Hepatic stellate cell (primary cell): ENCODE measurements around the gene SLX4.

ENCODE experiments used
- DNase-seq: peaks from one replicate; pipeline ENCODE4 v3.0.0; 2011; ENCODE audit warnings: low spot score

Gene SLX4

DNA sequence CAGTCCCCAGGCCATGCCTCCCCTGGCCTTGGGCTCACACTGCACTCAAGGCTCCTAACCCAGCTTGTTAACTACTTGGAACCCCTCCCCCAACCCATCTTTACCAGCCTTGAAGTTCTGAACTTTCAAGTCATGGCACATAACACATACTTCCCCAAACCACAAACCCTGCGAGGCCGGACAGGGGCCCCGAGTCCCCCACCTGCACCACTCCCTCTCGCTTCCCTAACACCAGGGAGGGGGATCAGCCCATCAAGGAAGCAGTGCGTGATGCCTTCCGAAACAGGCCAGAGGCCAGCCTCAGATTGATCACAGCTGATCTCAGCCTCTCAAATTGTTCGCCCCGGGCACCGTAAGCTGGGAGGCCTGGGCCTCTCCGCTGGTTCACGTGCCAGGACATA is 31.2 kb downstream of the SLX4 start:
- DNase-seq, result no peak

DNA sequence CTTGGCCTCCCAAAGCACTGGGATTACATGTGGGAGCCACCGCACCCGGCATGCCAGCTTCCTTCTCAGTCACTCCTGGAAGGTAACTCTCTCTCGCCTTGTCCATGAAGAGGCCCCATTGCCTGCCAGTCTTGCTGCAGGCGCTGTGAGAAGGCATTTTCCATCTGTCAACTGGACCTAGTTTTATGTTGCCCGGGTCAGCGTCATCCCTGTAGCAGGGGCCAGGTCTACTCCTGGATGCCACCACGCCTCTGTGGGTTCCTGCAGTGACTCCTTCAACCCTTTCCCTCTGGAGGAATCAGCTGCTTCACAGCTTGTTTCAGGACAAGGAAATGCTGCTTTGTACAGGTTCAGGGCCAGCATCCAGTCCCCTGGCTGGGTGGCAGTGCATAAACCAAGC is 31.6 kb downstream of the SLX4 start:
- no peak for DNase-seq

DNA sequence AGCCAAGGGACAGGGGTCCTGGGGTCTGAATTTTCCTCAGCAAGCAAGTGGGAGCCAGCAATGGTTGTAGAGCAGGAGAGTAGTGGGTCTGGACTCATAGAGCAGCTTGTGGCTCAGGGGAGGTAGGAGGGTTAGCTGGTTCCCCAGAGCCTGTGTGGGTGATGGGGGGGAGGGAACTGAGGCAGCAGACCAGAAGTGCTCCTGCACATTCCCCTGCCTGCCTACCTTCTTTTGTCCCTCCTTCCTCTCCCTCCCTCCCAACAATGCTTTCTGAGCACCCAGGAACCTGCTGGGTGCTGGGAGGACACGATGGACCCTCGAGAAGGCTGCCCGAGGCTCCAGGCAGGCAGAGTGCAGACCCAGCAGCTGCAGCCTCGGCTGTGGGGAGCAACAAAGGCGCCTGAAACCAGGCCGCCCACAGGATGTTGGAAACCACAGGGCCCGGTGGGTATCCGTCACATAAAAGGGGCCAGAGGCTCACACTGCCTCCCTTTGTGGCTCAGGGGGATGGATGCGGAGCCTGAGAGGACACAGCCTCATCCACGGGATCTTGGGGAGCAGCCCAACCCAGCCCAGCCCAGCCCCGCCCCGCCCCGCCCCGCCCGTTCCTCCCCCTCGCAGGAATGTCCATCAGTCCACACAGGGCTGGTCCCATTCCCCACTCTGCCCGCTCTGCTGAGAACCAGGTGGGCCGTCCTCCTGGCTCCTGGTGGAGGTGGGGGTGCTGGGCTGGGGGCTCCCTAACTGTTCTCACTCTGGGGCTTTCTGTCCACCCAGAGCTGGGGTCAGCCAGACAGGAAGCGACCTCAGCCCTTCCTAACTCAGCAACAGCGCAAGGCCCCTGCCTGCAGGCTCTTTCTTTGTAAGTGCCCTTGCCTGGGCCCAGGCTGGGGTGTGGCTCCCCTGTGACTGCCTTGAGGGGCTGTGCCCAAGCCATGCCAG is 32.5 kb downstream of the SLX4 start:
- no peak for DNase-seq

DNA sequence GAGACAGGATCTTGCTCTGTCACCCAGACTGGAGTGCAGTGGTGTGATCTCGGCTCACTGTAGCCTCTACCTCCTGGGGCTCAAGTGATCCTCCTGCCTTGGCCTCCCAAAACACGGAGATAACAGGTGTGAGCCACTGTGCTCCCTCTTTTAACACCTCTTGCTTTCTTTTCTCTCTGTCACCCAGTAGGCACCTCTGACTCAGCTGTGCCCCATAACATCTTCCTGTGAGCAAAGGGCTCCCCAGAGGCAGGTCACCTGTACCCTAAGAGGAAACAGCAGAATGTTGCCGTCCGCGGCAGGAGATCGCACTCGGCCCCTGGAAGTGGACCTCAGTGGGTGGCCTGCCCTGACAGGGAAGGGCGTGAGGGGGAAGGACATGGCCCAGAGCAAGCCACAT is 33.3 kb downstream of the SLX4 start:
- no peak for DNase-seq

DNA sequence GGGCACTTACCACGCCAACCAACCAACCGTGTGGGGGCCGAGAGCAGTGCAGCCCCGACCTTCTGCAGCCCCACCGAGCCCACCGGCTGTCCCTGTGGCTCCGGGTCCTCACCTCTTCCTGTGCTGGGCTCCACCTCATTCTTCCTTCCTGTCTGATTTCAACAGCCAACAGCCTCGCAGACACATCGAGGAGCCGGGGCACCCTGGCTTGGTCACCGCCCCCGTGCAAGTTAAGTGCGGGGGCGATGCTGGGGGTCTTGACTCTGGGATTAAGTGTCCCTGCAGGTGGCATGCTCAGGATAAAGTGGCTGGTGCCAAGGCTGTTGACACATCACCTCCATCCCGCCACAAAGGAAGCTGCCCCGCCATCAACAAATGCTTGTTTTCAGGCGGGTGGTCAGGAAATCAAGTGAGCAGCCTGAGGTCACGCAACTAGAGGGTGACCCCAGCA is 34.1 kb downstream of the SLX4 start, which contains the start of gene NLRC3:
Gene NLRC3, minus strand, starts transcription at position 102 of the 451 bp plus-strand sequence. CDS start 12,367 bp downstream, outside the sequence.
- no peak for DNase-seq

DNA sequence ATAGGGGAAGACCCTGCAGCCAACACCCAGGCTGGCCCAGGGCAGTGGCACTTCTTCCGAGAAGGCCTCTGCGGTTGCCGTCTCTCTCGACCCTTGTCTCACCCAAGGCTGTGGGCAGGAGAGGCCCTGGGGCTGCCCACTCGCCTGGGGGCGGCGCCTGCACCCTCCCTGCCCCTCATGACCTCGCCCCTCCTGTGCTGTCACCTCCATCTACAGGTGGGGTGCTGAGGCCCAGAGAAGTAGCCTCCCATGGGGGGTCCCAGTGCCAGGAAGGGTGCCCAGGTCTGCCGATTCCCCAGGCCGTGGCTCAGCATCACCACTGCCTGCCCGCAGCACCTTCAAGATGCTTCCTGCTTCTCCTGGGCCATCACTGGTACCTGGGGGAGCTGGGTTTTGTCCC is 35.2 kb downstream of the SLX4 start:
- no peak for DNase-seq

DNA sequence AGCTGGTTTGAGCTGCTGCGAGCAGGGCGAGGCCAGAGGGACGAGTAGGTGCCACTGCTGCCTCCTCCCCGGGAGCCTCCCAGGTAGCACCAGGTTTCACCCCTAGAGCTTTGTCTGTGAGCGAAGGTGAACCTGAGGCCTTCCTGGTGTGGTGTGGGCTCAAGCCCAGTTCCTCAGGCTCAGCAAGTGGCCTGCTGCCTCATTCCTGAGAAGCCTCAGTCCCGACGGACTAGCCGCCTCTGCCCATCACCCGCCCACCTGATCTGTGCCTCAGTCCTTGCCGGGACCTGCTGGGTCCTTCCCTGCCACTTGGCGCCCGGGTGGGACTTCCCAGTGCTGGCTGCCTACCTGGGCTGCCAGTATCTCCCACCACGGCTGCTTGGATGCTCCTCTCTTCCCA is 35.9 kb downstream of the SLX4 start:
- no peak for DNase-seq

DNA sequence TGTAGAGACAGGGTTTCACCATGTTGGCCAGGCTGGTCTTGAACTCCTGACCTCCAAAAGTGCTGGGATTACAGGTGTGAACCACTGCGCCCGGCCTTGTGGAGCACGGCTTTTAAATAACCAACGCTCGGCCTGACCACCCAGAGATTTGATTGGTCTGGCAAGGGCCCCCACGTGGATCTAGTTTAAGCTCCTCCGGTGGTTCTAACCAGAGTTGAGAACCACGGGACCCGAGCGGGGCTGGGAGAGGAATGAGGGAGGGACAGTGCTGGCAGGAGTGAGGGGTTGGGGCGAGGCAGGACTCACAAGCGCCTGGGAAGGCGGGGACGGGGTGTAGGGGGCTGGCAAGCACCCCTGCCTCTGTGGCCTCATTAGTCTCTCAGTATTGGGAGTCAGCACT is 37.2 kb downstream of the SLX4 start:
- no peak for DNase-seq

DNA sequence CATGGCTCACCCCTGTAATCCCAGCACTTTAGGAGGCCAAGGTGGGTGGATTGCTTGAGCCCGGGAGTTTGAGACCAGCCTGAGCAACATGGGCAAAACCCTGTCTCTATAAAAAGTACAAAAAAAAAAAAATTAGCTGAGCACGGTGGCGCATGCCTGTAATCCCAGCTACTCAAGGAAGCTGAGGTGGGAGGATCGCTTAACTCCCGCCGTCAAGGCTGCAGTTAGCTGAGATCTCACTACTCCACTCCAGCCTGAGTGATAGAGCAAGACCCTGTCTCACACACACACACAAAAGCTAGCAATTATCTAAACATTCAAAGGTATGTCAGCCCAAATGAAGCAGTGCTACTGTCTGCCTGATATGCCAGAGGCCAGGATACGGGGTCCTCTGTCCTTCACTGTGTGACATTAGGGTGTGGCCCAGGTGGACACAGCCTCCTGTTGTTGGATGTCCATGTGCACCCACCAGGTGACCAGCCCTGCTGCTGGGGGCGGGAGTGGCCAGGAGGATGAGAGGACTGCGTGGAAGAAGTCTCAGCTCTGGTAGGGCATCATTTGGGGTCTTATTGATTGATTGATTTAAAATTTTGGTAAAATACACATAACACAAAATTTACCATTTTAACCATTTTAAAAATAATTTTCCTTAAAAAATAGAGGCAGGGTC is 38.1 kb downstream of the SLX4 start:
- DNase-seq, result no peak

DNA sequence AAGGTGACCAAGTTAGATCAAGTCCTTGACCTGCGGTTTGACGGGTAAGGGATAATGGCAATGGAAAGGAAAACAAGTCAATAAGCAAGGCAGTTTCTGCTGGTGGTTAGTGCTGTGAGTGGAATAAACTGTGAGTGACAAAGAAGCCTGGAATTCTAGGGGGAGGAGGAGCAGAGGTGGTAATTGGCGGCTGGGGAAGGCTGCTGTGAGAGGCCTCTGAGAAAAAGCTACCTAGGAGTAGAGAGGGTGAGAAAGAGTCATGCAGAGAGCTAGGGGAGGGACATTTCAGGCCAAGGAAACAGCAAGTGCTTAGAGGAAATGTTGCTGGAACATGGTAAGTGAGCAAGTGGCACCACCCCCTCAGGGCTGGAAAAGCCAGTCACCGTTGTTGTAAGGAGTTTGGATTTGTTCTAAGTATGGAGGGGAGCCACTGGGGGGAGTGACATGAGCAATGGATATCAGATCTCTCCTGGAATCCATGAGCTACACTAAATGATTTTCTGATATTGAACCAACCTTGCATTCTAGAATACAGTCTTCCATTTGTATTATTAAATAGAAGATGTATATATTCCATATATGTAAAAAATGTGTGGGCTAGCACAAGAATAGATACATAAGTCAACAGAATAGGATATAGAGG is 40.9 kb downstream of the SLX4 start:
- DNase-seq, result no peak

DNA sequence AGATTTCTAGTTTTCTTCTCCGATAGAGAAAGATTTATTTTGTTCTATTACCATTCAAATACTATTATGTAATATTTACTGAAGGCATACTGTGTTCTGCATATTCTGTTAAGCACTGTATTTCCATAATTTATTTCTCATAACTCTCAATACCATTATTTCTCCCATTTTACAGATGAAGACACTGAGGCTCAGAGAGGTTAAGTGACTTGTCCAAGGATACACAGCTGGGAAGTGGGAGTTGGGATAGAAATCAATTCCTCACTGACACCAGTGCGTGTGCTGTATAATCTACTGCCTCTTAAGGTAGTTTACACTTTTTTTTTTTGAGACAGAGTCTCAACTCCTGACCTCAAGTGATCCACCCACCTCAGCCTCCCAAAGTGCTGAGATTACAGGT is 41.6 kb downstream of the SLX4 start:
- DNase-seq, result no peak

DNA sequence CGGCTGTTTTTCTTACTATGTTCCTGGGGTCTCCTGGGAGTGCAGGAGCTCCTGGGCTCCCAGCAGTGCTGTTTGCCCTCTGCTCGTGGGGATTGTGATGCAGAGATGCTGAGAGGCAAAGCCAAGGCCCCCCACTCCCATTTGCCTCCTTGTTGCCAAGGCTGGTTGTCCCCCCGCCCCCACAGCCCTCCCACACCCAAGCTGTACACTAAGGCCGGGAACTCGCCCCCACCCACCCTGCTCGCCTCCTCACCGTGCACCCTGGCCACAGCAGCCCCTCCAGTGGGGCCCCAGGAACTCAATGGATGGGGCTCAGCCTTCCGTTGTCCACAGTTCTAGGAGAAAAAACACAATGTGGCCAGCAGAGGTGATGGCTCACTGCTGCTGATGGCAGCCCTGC is 44.4 kb downstream of the SLX4 start:
- DNase-seq, result no peak

DNA sequence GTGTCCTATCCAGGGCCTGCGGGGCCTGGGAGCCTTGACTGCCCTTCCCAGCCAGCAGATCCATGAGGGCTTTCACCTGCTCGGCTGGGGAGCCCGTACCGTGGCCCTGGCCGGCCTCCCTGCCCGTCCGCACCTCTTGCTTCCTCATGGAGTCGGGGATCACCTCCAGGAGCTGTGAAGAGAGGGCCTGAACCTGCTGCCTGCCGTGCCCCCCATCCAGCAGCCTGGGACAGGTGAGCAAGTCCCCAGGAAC is 46.6 kb downstream of the SLX4 start:
- no peak for DNase-seq

DNA sequence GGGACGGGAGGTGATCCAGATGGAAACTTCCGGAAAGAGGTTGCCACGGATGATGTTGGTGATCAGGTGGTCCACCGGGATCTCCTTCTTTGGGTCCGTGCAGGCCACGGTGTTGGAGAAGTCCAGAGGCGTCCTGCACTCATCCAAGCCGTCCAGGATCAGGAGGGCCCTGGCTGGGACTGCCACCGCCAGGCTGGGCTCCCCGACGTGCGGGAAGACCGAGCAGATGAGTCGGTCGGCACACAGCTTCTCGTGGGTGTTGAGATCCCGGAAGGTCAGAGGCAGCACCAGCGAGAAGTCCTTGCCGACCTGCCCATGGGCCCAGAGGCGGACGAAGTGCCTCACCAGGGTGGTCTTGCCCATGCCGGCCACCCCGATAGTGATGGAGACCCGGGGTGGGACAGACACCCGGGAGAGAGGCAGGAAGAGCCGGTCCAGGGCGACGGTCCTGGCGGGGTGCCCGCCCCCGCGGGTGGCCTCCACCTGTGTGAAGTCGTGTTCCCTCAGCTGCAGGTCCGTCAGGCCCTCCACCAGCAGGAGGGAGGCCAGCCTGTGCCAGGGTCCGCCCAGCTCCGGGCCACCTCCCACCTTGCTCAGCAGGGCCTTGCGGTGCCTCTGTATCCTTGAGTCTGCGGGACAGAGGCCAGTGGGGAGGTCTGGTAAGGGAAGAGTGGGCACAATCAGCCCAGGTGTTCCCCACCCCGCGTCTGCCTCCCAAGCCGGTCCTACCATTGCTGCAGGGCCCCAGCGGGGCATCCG is 47.1 kb downstream of the SLX4 start:
- DNase-seq, result no peak

DNA sequence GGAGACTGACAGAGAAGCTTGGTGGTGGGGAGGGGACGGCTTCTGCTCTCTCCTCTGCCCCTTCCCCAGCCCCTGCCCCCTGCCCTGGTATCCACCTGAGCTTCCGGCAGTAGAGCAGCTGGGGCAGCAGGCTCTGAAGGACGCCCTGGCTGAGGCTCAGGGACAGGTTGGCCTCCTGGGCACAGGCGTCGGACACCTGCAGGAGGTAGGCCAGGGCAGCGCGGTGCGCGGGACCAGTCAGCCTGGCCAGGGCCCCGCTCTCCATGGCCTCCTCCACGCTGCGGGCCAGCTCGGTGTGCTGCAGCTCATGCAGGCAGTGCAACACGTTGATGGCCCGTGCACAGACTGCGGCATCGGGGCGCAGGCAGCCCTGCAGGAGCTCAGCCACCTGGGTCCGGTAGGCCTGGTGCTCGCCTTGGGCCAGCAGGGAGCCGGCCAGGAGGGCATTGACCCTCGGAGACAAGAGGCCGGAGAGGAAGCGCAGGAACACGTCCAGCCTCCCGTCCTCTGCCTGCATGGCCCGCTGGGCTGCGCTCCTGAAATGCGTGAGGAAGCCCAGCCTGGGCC is 48.4 kb downstream of the SLX4 start:
- DNase-seq, result no peak

DNA sequence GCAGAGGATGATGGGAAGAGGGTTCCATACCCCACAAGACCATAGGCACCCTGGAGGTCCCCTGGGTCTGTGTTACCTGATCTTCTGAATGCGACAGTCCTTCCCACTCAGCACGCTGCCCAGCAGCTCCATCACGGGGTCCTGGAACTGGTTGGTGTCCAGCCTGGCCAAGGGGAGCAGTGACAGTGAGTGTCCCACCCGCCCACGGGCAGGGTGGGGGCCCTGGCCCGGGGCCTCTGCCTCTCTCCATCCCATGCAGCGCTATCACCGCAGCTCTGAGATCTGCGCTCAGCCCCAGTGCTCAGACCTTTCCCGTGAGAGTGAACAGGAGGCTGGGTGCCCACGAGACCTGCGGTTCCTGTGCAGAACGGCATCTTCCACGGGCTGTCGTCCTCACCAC is 49.8 kb downstream of the SLX4 start:
- DNase-seq, result no peak

DNA sequence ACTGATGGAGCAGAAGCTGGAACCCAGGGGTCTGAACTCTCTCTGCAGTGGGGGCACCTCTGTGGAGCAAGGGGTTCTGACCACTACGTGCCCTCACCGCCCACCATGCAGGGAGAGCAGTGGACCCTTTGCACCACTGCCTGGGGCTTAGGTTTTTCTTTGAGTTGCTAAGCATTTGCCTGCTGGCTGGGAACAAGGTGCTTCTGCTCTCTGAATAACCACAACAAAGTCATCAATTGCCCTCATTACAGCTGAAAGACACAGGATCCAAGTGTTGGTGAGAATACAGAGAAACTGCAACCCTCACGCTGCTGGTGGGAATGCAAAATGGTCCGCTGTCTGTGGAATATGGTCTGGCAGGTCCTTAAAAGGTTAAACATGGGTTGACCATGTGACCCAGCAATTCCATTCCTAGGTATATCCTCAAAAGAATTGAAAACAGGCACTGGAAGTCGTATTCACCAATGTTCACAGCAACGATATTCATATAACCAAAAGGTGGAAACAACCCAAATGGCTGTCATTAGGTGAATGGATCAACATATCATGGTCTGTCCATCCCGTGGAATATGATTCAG is 57.0 kb downstream of the SLX4 start:
- DNase-seq, result no peak

DNA sequence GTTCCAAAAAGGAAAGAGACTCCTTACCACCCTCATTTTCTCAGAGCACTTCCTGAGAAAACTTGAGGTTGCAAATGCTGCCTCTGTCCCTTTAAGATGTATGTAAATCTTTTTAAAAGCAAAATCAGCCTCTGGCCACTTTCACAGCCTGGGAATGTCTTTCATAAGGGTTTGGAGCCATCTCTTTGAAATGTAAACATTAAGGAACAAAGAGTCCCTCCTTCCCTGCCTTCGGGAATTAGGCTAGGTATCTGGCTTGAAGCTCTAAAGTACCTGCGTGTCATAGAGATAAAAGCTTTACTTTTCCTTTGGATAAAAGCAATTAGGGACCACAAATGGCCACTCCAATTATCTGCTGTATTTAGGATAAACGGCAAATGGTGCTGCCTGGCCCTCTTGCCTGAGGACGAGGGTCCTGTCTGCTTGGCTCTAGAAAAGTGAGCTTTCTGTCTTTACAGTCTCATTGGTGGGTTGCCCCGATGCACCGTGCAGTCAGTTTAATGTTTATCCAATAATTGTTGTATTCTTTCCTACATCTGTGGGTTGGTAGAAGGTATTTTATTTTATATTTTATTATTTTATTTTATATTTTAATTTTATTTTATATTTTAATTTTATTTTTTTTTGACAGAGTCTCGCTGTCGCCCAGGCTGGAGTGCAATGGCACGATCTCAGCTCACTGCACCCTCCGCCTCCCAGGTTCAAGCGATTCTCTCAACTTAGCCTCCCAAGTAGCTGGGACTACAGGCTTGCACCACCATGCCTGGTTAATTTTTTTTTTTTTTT is 58.1 kb downstream of the SLX4 start:
- DNase-seq, result no peak

DNA sequence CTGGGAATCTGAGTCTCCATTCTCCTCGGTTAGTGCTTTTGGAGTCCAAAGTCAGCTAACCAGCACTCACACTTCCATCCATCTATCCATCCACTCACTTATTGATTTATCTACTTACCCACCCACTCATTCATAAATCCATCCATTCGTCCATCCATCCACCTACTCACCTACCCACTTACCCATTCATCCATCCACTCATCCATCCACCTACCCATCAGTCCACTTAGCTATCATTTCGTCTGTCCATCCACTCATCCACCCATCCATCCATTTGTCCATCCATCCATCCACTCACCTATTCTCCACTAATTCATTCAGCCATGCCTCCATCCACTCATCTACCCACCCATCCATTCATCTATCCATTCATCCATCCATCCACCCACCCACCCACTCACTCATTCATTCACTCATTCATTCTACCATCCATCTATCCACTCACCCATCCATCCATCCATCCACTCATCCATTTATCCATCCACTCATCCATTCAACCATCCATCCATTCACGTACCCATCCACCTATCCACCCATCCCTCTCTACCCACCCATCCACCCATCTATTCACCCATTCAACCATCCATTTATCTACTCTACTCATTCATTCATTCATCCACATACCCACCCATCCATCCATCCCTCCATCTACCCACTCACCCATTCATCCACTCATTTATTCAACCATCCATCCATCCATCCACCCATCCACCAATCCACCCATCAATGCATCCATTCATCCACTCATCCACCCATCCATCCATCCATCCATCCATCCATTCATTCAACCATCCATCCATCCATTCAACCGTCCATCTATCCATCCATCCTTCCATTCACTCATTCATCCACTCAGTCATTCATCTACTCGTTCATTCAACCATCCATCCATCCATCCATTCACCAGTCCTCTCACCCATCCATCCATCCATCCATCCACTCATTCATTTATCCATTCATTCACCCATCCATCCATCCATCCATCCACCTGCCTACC is 60.3 kb downstream of the SLX4 start:
- DNase-seq, result no peak

DNA sequence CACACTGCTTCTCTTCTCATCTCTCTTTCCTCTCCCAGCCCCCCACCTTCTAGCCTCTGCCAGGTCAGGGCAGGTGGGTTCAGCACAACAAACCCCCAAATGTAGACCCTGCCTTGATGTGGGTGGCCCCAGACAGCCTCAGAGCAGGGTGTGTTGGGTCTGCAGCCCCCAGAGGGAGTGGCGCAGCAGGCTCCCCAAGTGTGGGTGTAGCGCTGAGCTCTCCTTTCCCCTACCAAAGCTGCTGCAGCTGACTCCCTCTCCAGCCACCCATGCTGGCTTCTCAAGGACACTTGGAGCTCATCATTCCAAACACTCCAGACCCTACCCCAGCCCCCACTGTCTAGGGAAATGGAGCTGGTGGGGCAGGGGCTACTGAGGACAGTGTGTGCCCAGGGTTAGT is 61.5 kb downstream of the SLX4 start:
- no peak for DNase-seq
